DMS53 (cell line): Measurements from ENCODE around the gene NFE2L2.
A peak's percentile ranks its signal among the peaks of the same experiment; 100 is the strongest.
"Not testable (repeated sequence)": the region's sequence is repeated elsewhere in the genome, so short reads cannot be mapped to it uniquely, and the experiment has no call there.

Experiments used
- DNase-seq: peaks from one replicate; lab custom pipeline; 2025; lab: John Stamatoyannopoulos, UW

Gene NFE2L2

GRCh38 chr2:177195194-177195593 is 69.3 kb downstream of the NFE2L2 start:
- no peak for DNase-seq

DNA sequence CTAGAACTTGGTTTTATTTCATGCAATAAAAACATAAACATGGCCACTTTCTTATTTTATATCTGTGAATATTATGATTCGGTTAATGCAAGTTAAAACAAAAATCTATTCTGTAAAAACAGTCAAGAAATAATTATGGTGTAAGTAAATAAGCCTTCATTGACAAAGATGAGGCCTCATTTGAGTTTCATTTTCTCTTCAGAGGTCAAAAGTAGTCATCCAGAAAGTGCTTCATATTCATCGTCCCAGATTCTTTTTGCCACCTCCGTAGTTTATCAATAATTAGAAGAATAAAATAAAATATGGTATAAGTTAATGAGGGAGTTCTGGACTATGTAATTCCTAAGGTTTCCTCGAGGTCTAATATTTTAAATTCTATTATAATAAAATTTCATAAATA is 71.3 kb downstream of the NFE2L2 start:
- no peak for DNase-seq

- no peak for DNase-seq
Observed at GRCh38 chr2:177192788-177193187, 71.7 kb downstream of the NFE2L2 start.

DNA sequence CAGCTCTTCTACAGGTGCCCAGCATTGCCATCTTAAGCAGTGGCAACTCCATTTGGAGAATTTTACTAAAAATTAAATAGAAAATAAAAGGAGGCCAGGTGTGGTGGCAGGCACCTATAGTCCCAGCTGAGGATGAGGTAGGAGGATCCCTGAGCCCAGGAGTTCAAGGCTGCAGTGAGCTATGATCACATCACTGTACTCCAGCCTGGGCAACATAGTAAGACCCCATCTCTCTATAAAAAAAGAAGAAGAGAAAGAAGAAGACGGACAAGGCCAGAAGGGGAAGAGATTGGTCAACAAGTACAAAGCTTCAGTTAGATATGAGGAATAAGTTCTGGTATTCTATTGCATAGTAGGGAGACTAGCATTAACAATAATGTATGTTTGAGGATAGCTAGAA is 73.6 kb downstream of the NFE2L2 start:
- DNase-seq: no peak

- DNase-seq: peak; percentile 31
Observed at GRCh38 chr2:177188482-177189469, 75.8 kb downstream of the NFE2L2 start.

DNA sequence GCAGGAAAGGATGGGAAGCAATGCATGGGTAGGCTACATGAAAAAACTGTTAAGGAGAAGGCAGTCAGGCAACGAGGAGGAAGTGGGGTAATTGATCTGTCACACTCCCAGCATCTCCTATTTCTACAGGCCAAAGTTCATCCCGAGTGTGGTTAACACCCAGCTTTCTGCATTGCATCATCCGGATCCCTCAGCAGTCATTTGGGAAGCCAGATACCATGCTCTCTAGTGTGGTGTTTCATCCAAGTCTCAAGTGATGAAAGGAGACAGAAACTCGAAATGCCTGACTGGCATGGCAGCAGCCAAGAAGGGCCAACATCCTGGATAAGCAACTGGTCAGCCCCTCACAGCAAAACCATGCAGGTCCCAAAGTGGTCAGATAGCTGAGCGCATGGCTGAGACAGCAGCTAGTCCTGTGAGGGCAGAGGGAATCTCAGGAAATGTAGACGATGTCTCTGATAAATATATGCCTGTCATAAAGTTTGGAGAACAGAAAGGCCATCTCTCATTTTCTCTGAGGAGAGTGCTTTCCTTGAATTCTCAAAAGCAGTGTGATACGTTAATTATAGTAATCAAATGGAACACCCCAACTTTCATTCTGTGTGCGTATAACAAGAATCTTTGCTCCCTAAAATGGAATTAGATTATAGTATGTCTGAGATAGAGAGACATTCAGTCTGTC is 76.8 kb downstream of the NFE2L2 start:
- peak; percentile 82 for DNase-seq

DNA sequence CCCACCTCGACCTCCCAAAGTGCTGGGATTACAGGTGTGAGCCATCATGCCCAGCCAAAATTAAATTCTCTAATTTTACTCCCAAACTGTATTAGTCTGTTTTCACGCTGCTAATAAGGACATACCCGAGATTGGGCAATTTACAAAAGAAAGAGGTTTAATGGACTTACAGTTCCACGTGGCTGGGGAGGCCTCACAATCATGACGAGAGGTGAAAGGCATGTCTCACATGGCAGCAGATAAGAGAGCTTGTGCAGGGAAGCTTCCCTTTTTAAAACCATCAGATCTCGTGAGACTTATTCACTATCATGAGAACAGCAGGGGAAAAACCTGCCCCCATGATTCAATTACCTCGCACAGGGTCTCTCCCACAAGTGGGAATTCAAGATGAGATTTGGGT is 78.5 kb downstream of the NFE2L2 start:
- not testable (repeated sequence) for DNase-seq

DNA sequence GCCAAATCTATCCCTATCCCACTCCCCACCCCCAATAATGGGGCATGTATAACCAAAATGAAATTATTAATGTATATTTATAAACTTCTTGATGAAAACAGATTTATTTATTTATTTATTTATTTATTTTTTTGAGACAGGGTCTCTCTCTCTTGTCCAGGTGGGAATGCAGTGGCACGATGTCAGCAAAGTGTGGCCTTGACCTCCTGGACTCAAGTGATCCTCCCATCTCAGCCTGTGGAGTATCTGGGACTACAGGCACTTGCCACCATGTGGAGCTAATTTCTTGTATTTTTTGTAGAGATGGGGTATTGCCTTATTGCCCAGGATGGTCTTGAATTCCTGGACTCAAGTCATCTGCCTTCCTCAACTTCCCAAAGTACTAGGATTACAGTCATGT is 79.9 kb downstream of the NFE2L2 start:
- DNase-seq: no peak

GRCh38 chr2:177183860-177184259 is 80.7 kb downstream of the NFE2L2 start:
- no peak for DNase-seq
